ENCODE data around the gene PGM2L1.

- TF ChIP-seq CTCF (IDR thresholded peaks at IDR 0.05), result no peak
- no peak for TF ChIP-seq POLR2A (IDR thresholded peaks at IDR 0.05)
These were observed 109.3 kb downstream of the PGM2L1 start for GRCh38 chr11:74288911-74289310.
